Hair follicle dermal papilla cell (primary cell): ENCODE data around the gene PIGT. TPM values are rescaled to one million over a fixed set of nuclear protein-coding genes. Genes with fewer than 3 reads are reported as not detected.

Experiments
- small RNA-seq: library from RNA; depleted of rRNA; stranded (forward); fragments of <200 nt; gene quantifications from one replicate; pipeline ENCODE3, GENCODE V24; 2012
- total RNA-seq: library from RNA; depleted of rRNA; stranded (reverse); fragments of >200 nt; gene quantifications from 2 replicates; pipeline ENCODE4 v1.2.3, GENCODE V29; 2012

PIGT gene
- 51.0 and 63.4 TPM in 2 replicates for total RNA-seq

GRCh38 chr20:45415822-45416637 lies at the start of gene PIGT:
PIGT (plus strand) TSS chr20:45416141; CDS start chr20:45416157, 16 bp downstream.

GRCh38 chr20:45378191-45378590 lies 37.8 kb upstream of the PIGT start, which contains the start of gene TP53TG5:
TP53TG5 (minus strand) TSS chr20:45378325; CDS start chr20:45378236, 89 bp downstream.

GRCh38 chr20:45407783-45408645 lies 7.9 kb upstream of the PIGT start, which contains the start of gene DBNDD2:
DBNDD2 (plus strand) TSS chr20:45408289; CDS start chr20:45408468, 179 bp downstream.

GRCh38 chr20:45469336-45470261 lies 53.7 kb downstream of the PIGT start, which contains the start of gene WFDC2:
WFDC2 (plus strand) TSS chr20:45469753; CDS start chr20:45469782, 29 bp downstream.

Small RNA genes lying within 50 kb of the gene (small RNA-seq; reads per million reads assigned to genes)
- gene MIR6812 = not detected

Other genes with a start within 250 kb of the PIGT start
- gene PI3, start 241.2 kb upstream of the PIGT start, total RNA-seq = not detected in 2 replicates
- gene SEMG1, start 209.1 kb upstream of the PIGT start, total RNA-seq = not detected in 2 replicates
- gene SEMG2, start 194.8 kb upstream of the PIGT start, total RNA-seq = not detected in 2 replicates
- gene SLPI, start 161.6 kb upstream of the PIGT start, total RNA-seq = not detected in 2 replicates
- not detected in 2 replicates for gene RBPJL, start 109.3 kb upstream of the PIGT start, total RNA-seq
- gene MATN4, start 107.8 kb upstream of the PIGT start, total RNA-seq = not detected in 2 replicates
- 170 and 210 TPM in 2 replicates for gene SDC4, start 67.7 kb upstream of the PIGT start, total RNA-seq
- gene SYS1, start 53.0 kb upstream of the PIGT start, total RNA-seq = 32.5 and 33.3 TPM in 2 replicates
- not detected in 2 replicates for gene TP53TG5, start 37.8 kb upstream of the PIGT start, total RNA-seq
- 3.9 and 10.2 TPM in 2 replicates for gene DBNDD2, start 7.9 kb upstream of the PIGT start, total RNA-seq
- not detected in 2 replicates for gene WFDC2, start 53.6 kb downstream of the PIGT start, total RNA-seq
- not detected in 2 replicates for gene SPINT3, start 99.5 kb downstream of the PIGT start, total RNA-seq
- gene WFDC6, start 123.3 kb downstream of the PIGT start, total RNA-seq = not detected in 2 replicates
- not detected in 2 replicates for gene EPPIN, start 131.3 kb downstream of the PIGT start, total RNA-seq
- not detected in 2 replicates for gene WFDC8, start 163.1 kb downstream of the PIGT start, total RNA-seq
- gene WFDC10A, start 213.6 kb downstream of the PIGT start, total RNA-seq = not detected in 2 replicates
- gene WFDC9, start 215.1 kb downstream of the PIGT start, total RNA-seq = not detected in 2 replicates